Measurements from ENCODE around the gene BARD1.
"Not testable (repeated sequence)": the region's sequence is repeated elsewhere in the genome, so short reads cannot be mapped to it uniquely, and the experiment has no call there.

BARD1 gene

GRCh38 chr2:214808981-214809750 is at the start of gene BARD1:
Gene BARD1 (minus strand): TSS chr2:214809683. CDS start chr2:214809569, 114 bp downstream.
- DNase-seq = peak; percentile 74

DNA sequence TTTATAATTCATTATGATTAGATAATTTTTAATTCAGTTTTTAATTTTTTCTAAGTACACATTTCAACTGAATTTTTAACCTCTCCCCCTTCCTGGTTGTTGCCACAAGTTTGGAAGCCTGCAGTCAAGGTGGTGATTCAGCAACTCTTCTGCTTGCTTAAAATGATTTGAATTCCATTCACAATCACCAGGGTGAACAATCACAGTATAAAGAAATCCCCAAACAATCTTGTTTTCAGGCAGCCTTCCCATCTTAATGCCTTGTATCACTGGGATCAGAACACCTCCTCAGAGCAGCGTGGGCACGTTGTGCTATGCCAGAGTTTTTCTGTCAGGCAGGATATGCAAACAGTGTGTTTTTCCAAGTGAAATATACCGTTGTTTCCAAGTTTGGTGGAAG is 46.7 kb upstream of the BARD1 start:
- DNase-seq = no peak

- no peak for DNase-seq
Measured at GRCh38 chr2:214853906-214854305, 44.4 kb upstream of the BARD1 start.

GRCh38 chr2:214843823-214844222 is 34.3 kb upstream of the BARD1 start:
- DNase-seq = no peak

- no peak for DNase-seq
Measured at GRCh38 chr2:214839464-214839863, 30.0 kb upstream of the BARD1 start.

- DNase-seq = no peak
Measured at GRCh38 chr2:214837466-214837865, 28.0 kb upstream of the BARD1 start.

GRCh38 chr2:214836568-214836967 is 27.1 kb upstream of the BARD1 start:
- no peak for DNase-seq

DNA sequence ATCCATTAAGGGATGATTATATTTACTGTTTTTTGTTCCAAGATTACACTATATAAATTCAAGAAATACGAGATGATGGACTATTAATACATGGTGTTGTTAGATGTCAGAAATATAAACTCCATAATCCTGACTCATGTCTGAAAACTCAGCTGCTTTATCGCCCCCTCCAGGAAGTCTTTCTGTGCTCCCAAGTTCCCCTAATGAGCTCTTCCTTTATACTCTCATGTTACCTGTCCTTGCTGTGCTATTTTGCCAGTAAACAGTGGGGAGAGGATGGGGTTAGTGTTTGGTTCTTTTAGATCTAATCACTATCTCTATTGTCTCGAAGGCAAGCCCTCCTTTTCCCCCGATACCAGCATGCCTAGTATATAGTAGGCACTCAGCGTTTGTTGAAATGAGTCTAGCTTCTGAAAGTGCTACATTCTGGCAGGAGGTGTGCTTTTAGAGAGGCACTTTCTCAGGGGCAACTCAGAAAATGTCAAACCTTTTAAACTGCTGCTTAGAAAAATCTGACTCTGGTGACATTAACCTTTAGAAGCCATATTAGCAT is 21.4 kb upstream of the BARD1 start:
- DNase-seq = no peak

GRCh38 chr2:214816008-214816533 is 6.6 kb upstream of the BARD1 start:
- DNase-seq = no peak

GRCh38 chr2:214810671-214811070 is 1.2 kb upstream of the BARD1 start:
- no peak for DNase-seq

DNA sequence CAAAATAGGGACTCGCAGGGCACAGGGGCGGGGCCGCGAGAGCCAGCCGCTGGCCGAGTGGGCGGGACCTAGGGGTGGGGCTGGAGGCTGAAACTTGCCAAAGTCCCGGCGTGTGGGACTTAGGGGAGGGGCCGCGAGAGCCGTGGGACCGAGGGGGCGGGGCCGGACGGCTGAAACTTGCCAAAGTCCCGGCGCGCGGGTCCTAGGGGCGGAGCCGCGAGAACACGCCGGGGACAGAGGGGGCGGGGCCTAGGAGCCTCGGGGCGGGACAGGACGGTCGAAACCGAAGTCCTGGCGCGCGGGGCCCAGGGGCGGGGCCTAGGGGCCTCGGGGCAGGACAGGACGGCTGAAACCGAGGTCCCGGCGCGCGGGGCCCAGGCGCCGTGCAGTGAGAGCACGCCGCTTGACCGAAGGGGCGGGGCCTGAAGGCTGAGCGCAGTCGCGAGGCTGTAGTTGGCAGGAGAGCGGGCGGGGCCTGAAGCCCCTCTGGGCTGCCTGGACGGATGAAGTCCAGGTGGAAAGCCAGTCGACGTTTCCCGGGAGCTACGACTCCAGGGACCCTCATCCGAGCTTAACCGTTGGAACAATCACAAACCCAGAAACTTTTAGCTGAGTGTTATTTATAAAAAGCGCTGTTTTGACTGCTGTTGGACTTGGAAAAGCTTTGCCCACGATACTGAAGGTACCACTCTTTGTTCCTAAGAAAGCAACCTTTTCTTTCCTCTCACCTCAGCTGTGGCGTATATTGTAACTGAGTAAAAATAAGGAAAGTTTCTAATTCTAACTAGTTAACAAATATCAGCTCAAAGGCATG is 475 bp upstream of the BARD1 start:
- peak; percentile 99 for DNase-seq

DNA sequence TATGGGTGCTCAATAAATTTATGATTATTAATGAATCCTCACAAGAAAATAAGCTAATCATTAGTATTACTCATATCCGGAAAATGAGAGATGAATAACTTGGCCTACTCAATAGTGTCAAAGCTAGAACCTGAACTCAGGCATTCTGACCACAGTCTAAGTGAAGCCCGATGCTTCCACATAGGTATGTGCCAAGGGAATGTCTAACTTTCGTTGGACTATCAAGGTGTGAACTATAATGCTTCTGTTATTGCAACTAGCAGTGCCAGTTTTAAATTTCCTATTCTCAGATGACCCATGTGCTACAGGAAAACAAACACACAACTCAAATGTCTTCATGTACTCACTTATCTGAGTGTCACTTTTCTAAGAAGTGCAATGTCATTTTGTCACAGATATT is 1.8 kb downstream of the BARD1 start:
- no peak for DNase-seq

- DNase-seq = no peak
Measured at GRCh38 chr2:214801768-214802397, 7.6 kb downstream of the BARD1 start.

GRCh38 chr2:214801068-214801467 is 8.4 kb downstream of the BARD1 start:
- DNase-seq = no peak

DNA sequence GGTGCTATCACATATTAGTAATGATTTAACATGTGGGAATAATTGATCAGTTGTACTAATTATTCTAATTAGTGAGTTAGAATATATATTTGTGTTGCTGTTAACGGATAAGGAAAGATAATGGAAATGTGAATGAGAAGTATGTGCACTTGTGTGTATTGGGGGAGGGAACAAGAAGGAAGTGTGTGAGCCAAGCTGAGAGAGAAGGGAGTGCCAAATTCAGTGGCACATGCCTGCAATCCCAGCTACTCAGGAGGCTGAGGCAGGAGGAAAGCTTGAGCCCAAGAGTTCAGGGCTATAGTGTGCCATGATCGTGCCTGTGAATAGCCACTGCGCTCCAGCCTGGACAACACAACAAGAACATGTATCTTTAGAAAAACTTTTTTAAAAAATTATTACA is 9.3 kb downstream of the BARD1 start:
- DNase-seq = no peak

- no peak for DNase-seq
Measured at GRCh38 chr2:214796911-214797310, 12.6 kb downstream of the BARD1 start.

GRCh38 chr2:214783181-214783580 is 26.3 kb downstream of the BARD1 start:
- DNase-seq = not testable (repeated sequence)

DNA sequence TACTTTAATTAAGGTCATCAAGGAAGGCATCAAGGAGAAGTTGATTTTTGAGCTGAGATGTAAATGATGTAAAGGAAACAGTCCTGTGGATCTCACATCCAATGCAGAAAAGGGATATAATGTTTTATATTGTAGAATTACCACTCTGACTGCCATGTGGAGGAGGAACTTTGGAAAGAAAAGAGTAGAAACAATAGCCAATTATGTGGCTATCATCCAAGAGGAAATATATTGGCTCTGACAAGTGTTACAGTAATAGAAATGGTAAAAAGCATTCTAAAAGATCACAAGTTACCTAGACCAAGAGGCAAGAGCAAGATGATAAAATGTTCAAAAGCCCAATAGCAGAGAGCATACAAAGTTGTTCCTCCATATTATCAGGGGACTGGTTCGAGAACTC is 26.8 kb downstream of the BARD1 start:
- DNase-seq = no peak

DNA sequence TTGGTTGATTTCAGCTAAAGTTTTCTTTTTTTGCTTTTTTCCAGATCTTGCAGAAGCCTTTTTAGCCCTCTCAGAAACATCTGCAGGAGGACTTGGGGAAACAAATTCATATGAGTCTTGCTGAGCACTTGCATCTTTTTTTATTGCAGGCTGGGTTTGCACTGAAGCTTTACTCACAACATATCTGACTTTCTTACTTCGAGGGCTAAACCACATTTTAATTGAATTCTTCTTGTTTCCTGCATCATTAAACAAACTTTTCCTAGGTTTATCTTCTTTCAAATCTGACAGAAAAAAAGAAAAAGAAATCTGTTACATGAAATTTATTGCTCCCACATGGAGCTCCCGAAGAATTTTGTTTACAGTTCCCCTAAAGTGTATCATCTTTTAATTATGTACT is 28.3 kb downstream of the BARD1 start:
- DNase-seq = no peak

- no peak for DNase-seq
Measured at GRCh38 chr2:214775971-214776370, 33.5 kb downstream of the BARD1 start.

GRCh38 chr2:214774108-214774507 is 35.4 kb downstream of the BARD1 start:
- DNase-seq = no peak

DNA sequence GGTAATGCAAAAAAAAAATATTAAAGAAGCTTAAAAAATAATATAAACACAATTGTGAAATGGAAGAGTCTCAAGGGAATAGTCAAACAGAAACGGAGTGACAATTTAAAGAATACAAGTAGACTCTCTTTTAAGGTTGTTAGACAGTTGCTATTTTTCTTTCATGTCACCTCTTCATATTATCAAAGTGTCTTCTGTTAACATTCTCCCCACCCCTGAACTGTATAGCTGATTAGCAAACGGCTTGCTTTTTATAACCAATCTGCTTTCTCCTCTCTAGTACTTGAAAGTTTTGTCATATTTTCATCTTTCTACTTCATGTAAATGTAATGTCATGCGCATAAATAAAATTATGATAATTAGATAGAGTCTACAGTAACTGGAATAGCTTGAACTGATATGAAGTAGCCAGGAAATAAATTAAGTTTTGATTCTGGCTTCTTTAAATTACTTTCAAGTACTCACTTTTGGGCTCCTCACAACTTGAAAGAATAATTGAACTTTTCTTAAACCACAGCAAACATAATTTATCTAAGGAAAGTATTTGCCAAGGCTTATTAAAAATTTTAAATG is 37.0 kb downstream of the BARD1 start:
- no peak for DNase-seq

DNA sequence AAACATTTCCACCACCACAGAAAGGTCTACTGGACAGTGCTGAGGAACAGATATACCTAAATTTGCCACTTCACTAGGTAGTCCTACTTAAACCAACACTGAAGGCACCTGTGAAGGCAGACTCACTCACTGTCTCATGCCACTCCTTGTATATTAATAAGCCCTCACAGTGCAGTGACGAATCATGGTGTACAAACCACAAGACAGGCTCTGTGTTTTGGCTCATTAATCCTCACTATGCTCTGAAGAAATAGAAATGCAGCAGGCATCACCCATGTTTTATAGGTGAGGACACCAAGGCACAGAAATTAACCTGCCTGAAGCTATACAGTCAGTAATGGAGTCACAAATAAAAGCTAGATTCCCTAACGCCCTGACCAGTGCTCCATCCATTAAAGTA is 44.3 kb downstream of the BARD1 start:
- DNase-seq = no peak

Measured in activated CD8-positive, alpha-beta memory T cell treated with anti-CD3 and anti-CD28 coated beads, Interleukin-2, amount 50 U/mL, for 48 hours (primary cell).